HUDEP-2 (cell line): ENCODE results near the gene NOTCH3.

Experiments
- DNase-seq, 76 experiments: peaks; one replicate each; lab custom pipeline; 2025; ENCODE audit not compliant: unreplicated experiment in 76 of 76; lab: John Stamatoyannopoulos, UW

The NOTCH3 gene

DNA sequence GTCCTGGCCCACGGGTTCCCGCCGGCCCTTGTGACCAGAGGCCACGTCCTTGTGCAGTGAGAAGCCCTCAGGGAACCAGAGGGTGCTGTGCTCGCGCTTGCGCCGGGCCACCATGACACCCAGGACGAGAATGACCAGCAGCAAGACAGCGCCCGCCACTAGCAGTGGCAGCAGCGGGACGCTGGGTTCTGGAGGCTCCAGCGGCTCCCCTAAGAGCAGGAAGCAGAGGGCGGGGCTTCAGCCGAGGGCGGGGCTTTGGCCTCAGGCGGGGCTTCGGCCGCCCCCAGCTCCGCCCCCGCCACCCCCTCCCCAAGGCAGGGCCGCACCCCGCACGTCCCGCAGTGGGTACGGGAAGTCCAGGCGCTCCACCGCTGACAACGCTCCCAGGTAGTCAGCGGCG lies 30.4 kb downstream of the NOTCH3 start:
- DNase-seq: no peak

DNA sequence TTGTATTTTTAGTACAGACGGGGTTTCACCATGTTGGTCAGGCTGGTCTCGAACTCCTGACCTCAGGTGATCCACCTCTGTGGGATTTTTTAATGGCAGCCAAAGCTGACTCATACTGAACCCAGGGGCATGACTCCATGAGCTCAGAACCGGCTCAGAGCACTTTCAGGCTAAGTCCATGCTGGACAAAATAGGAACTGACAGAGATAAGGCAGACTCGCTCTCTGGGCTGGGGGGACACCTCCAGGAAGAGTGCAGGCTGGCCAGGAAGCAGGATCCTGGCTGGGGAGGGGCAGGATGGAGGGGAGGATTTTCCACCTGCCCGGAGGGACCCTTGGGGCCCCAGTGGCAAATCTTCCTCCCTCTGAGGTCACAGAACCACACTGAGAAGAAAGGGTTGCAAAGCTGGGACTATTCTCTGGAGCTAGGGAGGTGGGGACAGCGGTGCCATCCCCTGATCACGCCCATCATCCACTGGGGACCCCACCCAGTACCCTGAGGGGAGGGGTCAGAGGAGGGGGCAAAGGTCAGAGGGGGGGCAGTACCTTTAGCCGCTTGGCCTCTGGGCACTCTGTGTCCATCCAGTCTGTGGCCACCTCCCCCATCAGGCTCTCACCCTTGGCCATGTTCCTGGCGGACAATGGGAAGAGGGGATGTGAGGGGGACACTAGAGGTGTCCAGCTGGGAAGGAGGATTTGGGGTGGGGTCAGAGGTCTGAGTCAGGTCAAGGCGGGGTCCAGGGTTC lies 31.1 kb downstream of the NOTCH3 start:
- DNase-seq: no peak

DNA sequence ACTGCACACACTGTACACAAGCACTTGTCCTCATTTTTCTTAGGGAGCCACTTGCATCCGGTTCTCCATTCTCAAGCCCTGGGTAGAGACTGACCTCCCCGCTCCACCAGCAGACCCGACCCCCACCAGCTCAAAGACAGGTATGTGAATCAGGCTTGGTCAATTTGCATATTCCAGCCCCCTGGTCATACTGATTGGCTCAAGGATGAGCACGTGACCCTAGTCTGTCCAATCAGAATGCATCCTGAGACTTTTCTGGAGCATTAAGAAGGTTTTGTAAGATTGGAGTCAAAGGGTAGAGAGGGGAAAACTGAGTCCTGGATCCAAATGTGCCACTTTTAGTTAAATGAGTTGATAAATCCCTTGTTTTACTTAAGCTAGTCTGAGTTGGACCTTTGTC lies 34.1 kb downstream of the NOTCH3 start:
- DNase-seq: no peak

DNA sequence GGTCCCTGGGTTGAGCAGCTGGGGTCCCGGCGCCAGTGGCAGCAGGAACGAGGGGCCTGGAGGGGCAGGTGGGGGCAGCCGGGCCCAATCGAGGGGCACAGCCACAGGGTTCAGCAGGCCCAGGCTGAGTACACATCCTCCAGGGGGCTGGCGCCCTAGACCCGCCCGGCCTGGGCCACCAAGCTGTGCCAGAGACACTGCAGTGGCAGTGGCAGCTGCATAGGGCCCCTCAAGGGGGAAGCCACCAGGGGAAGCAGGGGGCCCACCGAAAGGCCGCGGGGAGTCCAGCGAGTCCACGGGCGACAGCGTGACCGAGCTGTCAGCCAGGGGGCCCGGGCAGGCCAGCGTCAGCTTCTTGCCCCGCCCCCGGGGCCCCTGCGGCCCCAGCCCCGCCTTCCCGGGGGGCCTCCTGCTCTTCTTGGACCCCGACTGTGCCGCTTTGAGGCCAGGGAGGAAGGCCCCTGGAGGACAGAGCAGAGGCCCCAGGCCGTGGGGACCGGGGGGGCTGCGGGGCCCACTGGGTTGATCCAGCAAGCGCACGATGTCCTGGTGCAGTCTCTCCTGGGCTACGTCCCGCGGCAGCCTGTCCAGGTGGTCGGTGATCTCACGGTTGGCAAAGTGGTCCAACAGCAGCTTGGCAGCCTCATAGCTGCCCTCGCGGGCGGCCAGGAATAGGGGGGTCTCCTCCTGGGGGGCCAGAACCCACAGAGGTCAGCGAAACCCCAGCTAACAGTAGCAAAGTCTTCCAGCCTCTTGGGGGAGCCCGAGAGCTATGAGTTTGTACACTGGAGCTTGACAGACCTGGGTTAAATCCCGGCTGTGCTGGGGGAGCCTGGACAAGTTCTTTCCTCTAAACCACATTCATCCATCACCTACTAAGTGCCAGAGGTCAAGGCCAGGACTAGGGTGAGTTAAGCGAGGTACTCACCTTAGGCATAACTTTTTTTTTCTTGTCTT lies 39.5 kb downstream of the NOTCH3 start:
- DNase-seq: peak in 45 of 76 experiments; percentile 2 to 66 (median 31)

DNA sequence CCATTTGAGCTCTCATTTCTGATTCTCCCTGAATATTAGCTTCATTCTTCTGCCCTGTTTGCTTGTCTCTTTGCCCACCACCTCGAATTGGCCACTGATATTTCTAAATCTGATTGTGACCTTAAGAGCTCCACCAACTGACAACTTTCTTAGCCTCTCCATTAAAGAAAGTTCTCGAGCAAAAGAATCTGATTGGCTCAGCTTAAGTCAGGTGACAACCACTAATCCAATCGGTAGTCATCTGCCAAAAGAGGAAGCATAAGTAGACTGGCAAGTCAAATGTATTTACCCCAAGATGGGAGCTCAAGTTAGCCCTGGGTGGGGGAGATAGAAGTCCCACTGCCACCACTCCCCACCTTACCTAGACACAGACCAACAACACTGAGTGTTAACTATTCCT lies 41.5 kb downstream of the NOTCH3 start:
- no peak for DNase-seq

DNA sequence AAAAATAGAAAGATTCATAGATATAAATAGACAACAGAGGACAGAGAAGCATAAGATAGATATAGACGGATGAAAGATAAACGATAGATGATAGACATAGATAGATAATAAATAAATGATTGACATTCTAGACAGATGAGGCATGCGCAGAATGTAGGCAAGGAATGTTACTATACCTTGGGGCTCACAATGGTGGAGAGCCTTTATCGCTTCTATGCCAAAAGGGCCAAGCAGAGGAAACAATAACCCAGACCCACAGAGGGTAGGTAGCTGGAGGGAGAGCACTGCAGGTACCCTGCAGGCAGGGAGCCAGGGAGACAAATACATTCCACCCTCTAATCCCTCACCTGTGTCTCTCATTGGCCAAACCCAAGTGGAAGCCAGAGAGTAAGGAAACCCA lies 44.4 kb downstream of the NOTCH3 start:
- DNase-seq: no peak

DNA sequence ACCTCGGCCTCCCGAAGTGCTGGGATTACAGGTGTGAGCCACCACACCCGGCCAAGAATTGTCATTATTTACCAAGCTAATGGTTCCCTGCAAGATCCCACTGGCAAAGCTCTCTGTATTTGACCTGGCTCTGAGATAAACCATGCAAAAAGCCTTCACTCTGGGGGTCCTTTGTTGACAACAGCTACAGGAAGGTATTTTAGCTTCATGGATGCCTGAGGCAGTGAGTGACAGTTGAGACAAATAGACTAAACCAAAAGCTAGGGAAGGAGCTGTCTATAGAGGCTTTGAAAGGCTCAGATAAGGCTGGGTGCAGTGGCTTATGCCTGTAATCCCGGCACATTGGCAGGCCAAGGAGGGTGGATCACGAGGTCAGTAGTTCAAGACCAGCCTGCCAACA lies 45.5 kb downstream of the NOTCH3 start:
- DNase-seq: no peak

DNA sequence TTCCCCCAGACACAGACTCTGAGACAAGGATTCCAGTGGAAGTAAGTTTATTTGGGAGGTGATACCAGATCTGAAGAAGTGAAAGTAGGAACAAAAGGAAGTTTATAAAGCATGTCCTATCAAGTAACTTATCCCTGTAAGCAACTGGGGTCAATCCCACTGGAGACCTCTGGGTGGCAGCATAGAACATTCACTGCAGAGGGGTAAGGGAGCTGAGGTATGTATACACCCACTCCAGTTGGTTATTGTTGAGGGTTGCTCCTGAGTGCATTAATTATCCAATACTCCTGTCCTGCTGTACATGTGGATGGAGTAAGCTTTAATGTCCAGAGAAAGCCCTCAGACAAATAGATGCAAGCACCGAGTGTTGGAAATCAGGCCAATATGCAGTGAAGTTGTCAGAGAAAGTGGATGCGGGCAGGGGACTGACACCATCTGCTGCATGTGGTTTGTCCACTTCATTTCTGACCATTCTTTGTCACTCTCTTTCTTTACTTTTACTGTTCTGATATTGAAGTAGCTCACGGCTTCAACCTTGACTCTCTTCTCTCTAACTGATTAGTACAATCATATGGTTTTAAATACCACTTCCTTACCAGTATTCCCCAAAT lies 46.7 kb downstream of the NOTCH3 start:
- DNase-seq: peak in 41 of 76 experiments; percentile 7 to 65 (median 29)

DNA sequence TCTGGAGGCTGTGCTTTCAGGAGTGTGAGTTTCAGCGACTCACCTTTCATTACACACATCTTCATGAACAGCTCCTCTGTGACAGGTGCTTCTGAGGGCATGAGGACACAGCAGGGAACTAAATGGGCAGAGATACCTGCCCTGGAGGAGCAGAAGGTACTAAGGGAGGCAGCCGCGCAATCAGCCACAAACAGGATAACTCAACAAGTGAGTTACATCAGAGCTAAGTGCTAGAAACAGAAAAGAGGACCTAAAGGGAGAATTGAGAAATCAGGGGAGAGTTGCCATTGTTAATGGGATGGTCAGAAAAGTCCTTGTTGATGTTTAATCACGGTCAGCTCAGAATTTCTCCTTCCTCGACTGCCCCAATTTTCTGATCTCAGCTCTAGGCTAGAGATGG lies 51.1 kb downstream of the NOTCH3 start:
- DNase-seq: no peak

DNA sequence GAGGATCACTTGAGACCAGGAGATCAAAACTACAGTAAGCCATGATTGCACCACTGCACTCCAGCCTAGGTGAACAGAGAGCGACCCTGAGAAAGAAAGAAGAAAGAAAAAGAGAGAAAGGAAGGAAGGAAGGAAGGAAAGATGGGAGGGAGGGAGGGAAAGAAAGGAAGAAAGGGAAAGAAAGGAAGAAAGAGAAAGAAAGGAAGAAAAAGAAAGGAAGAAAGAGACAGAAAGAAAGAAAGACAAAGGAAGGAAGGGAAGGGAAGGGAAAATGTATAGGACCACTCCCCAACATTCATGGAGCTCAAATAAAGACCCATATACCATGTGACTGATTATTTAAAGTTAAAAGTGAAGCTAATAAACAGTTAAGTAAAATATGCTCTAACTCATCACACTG lies 53.7 kb downstream of the NOTCH3 start:
- DNase-seq: no peak

DNA sequence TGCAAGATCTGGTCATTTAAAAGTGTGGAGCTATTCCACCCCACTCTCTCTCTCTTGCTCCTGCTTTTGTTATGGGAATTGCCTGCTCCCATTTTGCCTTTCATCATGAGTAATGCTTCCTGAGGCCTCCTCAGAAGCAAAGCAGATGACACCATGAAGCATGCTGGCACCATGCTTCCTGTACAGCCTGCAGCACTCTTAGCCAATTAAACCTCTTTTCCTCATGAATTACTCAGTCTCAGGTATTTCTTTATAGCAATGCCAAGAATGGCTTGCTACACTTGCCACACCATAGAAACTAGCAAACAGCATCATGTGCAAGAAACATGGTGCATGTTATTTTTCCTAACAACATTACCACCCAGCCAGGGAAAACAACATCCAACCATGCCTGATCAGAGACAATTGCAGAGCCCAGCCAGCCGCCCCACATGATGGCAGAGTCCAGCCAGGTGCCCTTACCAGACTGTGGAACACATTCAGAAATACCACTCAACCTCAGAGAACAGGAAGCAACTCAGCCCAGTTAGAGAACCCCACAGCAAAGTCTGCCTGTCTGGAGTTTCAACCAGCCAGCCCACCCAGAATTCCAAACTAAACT lies 56.6 kb downstream of the NOTCH3 start:
- DNase-seq: no peak

DNA sequence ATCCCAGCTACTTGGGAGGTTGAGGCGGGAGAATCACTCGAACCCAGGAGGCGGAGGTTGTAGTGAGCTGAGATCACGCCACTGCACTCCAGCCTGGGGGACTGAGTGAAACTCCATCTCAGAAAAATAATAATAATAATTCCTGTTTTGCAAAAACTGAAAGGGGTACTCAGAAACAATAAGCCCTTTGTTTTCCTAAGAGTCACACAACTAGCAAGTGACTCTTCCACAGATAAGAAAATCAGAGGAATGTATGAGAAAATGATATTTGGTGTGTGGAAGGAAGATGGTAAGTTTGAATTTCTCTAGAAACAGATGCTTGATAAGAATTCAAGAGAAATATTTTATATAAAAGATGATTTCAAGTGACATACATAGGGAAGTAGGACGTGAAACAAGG lies 58.5 kb downstream of the NOTCH3 start:
- DNase-seq: no peak

DNA sequence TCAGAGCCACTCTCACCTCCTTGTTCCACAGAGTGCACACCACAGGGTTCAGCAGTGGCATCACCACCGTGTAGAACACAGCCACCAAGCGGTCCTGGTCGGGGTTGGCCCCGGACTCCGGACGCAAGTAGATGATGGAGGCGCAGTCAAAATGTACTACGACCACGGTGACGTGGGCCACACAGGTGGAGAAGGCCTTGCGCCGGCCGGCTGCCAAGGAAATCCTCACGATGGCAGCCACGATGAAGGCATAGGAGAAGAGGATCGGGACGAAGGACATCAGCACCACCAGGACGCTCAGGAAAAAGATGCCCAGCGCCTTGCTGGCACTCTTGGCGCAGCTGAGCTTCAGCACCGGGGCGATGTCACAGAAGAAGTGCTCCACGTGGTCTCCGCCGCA lies 59.7 kb downstream of the NOTCH3 start:
- no peak for DNase-seq

DNA sequence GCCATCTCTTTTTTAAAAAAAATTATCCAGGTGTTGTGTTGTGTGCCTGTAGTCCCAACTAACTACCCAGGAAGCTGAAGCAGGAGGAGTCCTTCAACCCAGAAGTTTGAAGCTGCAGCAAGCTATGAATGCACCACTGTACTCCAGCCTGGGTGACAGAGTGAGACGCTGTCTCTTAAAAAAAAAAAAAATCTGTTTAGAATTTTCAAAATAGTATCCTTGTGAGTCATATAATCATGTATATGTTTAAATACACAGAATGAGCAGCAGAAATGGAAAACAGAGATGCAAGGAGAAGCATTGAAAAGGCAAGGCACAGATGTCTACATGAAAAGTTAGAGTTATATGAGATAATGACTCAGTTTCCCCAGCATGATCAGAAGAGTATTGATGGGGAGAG lies 62.4 kb downstream of the NOTCH3 start:
- DNase-seq: no peak

DNA sequence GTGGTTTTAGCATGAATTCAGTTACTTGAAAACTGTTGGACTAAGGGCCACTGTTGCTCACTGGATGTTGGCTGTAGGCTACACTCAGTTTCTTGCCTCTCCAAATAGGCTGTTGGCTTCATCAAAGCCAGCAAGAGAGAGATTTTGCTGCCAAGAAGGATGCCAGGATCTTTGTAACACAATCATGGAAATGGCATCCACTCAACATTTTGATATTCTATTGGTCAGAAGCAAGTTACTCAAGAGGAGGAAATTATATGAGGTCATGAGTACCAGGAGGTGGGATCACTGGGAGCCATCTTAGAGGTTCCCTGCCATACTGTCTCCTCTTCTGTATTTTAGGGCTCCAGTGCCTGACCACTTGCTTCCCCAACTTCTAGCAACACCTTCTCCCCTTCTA lies 63.0 kb downstream of the NOTCH3 start:
- DNase-seq: no peak

DNA sequence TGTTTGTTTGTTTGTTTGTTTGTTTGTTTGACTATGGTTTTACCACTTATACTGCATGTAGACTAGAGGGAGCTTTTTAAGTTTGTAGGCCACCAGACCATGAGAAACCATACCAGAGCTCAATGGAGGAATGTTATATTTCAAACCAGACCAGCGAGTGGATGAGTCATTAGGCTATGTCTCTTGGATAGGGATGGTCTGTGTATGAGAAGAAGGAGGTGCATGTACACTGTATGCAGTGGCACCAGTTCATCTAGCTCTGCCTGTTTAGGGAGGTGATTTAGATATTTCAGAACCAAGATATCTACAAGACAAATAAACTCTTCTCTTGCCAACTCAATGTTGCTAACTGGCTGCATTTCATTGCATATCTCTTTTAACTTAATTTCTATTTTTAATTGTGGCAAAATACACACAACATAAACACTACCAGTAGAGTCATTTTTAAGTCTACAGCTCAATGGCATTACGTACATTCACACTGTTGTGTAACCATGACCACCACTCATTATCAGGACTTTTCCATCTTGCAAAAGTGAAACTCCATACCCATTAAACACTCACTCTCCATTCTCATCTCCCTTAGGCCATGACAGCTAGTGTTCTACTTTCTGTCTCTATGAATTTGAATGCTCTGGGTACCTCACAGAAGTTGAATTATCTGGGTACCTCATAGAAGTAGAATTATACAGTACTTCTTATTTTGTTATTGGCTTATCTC lies 64.4 kb downstream of the NOTCH3 start:
- no peak for DNase-seq

DNA sequence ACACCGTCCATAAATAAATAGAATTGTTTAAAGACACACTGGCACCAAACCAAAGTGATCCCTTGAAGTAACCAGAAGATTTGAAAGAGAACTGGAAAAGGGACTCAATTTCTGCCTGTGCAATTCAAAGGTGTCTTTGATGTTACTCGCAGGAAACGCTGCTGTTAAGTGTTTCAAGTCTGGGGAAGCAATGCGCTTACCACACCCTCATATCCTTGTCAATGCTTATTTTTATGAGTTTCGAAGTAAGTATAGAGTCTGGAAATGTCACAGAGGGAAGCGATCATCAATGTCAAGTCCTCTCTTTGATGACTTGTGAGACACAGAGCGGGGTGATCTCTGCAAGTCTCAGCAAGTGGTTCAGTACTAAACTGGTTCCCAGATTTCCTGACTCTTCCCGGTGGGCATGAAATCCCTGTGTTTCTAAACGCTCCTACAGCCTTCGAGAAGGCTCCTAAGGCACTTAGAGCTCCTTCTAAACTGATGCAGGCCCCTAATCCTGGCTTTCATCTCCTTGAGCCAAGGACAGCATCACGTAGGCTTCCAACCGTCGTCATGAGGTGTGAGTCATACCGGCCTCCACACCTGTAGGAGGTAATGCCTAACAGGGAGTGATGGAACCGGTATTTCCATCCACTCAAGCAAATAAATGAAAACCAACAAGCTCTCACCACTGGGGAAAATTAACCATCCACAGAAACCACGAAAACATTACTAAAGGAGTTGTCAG lies 70.8 kb downstream of the NOTCH3 start:
- DNase-seq: no peak

DNA sequence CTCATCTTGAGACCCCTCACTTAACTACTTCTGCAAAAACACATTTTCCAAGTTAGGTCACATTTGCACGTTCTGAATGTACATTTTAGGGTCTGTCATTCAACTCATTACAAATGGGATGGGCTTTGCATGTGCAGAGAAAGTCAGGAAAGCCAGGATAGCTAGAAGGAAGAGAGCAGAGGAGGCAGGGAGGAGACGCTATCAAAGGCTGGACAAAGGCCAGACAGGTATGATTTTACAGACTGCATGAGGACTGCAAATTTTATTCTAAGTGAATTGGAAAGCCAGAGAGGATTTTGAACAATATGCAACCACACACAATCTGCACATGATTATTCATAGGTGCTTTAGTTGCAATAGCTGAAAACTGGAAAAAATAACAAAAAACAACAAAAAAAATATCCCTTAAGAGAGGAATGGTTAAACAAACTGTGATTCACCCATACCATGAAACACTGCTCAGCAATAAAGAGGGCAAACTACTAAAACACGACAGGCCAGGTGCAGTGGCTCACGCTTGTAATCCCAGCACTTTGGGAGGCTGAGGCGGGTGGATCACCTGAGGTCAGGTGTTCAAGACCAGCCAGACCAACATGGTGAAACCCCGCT lies 72.5 kb downstream of the NOTCH3 start:
- no peak for DNase-seq

DNA sequence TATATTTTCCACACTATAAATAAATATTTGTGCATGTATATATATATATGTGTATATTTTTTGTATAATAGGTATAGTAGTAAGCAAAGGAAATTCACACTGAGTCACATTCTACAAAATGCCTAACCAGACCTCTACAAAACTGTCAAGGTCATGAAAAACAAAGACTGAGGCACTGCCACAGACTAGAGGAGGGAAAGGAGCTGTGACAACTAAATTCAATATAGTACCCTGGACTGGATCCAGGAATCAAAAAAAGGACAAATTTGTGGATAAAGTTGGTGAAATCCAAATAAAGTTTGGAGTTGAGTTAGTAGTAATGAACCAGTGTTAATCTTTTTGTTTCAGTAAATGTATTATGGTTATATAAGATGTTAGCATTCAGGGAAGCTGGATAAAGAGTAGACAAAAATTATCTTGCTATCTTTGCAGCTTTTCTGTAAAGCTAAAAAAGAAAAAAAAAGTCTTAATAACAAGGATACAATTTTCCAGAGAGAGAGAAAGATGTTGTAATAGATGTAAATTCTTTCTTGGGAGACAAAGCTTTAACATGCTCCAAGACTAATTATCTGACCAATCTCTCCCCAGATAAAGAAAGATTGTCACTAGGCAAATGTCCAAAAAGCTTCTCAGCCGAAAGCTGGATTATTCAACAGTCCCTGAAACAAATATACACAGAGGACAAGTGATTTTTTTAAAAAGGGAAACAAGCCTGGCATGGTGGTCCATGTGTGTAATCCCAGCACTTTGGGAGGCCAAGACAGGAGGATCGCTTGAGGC lies 74.5 kb downstream of the NOTCH3 start:
- peak in 6 of 76 experiments; percentile 17 to 44 (median 32) for DNase-seq
